ENCODE data around the gene COL5A2. TPM values are rescaled to one million over a fixed set of nuclear protein-coding genes. Genes with fewer than 3 reads are reported as not detected.

Gene COL5A2
- total RNA-seq, 1 donor from 2014 or later = 7.4 TPM

- Histone ChIP-seq H3K4me3 (ENCODE audit: low read depth, low read length) (no peak overlapping the region), H3K36me3 (ENCODE audit: control insufficient read depth, insufficient read depth, low read length) (no peaks in the 10 kb centered on the region), H3K27me3 (ENCODE audit: control insufficient read depth, insufficient read depth, low read length) (no peaks in the 10 kb centered on the region)
- FAIRE-seq = no peak
- TF ChIP-seq CTCF (IDR thresholded peaks at IDR 0.05; ENCODE audit: insufficient read depth, low read length, severe bottlenecking) = no peak
- no peak for DNase-seq (ENCODE audit: low read depth)
Measured at GRCh38 chr2:189127756-189128155, 51.8 kb downstream of the COL5A2 start.

GRCh38 chr2:189125195-189125594, 54.4 kb downstream of the COL5A2 start:
- Histone ChIP-seq H3K36me3 (ENCODE audit: control insufficient read depth, insufficient read depth, low read length) (no peaks in the 10 kb centered on the region), H3K4me3 (ENCODE audit: low read depth, low read length) (no peak overlapping the region), H3K27me3 (ENCODE audit: control insufficient read depth, insufficient read depth, low read length) (no peaks in the 10 kb centered on the region)
- no peak for DNase-seq (ENCODE audit: low read depth)
- no peak for FAIRE-seq
- TF ChIP-seq CTCF (IDR thresholded peaks at IDR 0.05; ENCODE audit: insufficient read depth, low read length, severe bottlenecking) = no peak

- FAIRE-seq (no peak), DNase-seq (ENCODE audit: low read depth) (no peak)
- H3K4me3 ChIP-seq (ENCODE audit: low read depth, low read length) = no peak overlapping the region
- no peaks in the 10 kb centered on the region for H3K27me3 ChIP-seq (ENCODE audit: control insufficient read depth, insufficient read depth, low read length)
- no peaks in the 10 kb centered on the region for H3K36me3 ChIP-seq (ENCODE audit: control insufficient read depth, insufficient read depth, low read length)
- no peak for TF ChIP-seq CTCF (IDR thresholded peaks at IDR 0.05; ENCODE audit: insufficient read depth, low read length, severe bottlenecking)
Measured at GRCh38 chr2:189124175-189124574, 55.4 kb downstream of the COL5A2 start.

GRCh38 chr2:189118386-189118785, 61.2 kb downstream of the COL5A2 start:
- no peak for FAIRE-seq
- TF ChIP-seq CTCF (IDR thresholded peaks at IDR 0.05; ENCODE audit: insufficient read depth, low read length, severe bottlenecking) = no peak
- Histone ChIP-seq H3K36me3 (ENCODE audit: control insufficient read depth, insufficient read depth, low read length) (no peaks in the 10 kb centered on the region), H3K4me3 (ENCODE audit: low read depth, low read length) (no peak overlapping the region), H3K27me3 (ENCODE audit: control insufficient read depth, insufficient read depth, low read length) (no peaks in the 10 kb centered on the region)
- DNase-seq (ENCODE audit: low read depth) = no peak

- H3K4me3 ChIP-seq (ENCODE audit: low read depth, low read length) = no peak overlapping the region
- DNase-seq (ENCODE audit: low read depth) (no peak), FAIRE-seq (no peak)
- H3K27me3 ChIP-seq (ENCODE audit: control insufficient read depth, insufficient read depth, low read length) = no peaks in the 10 kb centered on the region
- no peak for TF ChIP-seq CTCF (IDR thresholded peaks at IDR 0.05; ENCODE audit: insufficient read depth, low read length, severe bottlenecking)
- H3K36me3 ChIP-seq (ENCODE audit: control insufficient read depth, insufficient read depth, low read length) = no peaks in the 10 kb centered on the region
Measured at GRCh38 chr2:189116979-189117378, 62.6 kb downstream of the COL5A2 start.

GRCh38 chr2:189116087-189116486, 63.5 kb downstream of the COL5A2 start:
- Histone ChIP-seq H3K27me3 (ENCODE audit: control insufficient read depth, insufficient read depth, low read length) (no peaks in the 10 kb centered on the region), H3K4me3 (ENCODE audit: low read depth, low read length) (no peak overlapping the region), H3K36me3 (ENCODE audit: control insufficient read depth, insufficient read depth, low read length) (no peaks in the 10 kb centered on the region)
- no peak for TF ChIP-seq CTCF (IDR thresholded peaks at IDR 0.05; ENCODE audit: insufficient read depth, low read length, severe bottlenecking)
- no peak for FAIRE-seq
- no peak for DNase-seq (ENCODE audit: low read depth)
